Stomach (tissue), 9 donors: ENCODE measurements around the gene ADCY6. TPM values are rescaled to one million over a fixed set of nuclear protein-coding genes. Genes with fewer than 3 reads are reported as not detected.

Source experiments
- DNase-seq, 2 donors: peaks; one replicate each; pipeline versions ENCODE4 v3.0.0 to v3.0.0-alpha.2; 2013 to 2019
- H3K27ac ChIP-seq, 5 donors: fragments of 200-600 bp in 4 of 5; sonication (generic) in 4 of 5; one replicate each; pipeline ENCODE4 v1.5.1; 2013 to 2019; ENCODE audit warnings: mild to moderate bottlenecking in 1 of 5, moderate library complexity in 1 of 5
- H3K27me3 ChIP-seq, 3 donors: fragments of 200-600 bp; sonication (generic); one replicate each; pipeline ENCODE4 v1.5.1; 2017 to 2019; ENCODE audit warnings: mixed run types in 1 of 3
- H3K36me3 ChIP-seq, 4 donors: fragments of 200-600 bp; sonication (generic); 1 replicate in 3 of 4; 2 replicates in 1 of 4; pipeline ENCODE4 v1.5.1; 2016 to 2019
- H3K4me1 ChIP-seq, 4 donors: fragments of 200-600 bp; sonication (generic); one replicate each; pipeline ENCODE4 v1.5.1; 2016 to 2019
- H3K4me3 ChIP-seq, 4 donors: fragments of 200-600 bp; sonication (generic) in 3 of 4; one replicate each; pipeline ENCODE4 v1.5.1; 2016 to 2019; ENCODE audit warnings: mild to moderate bottlenecking in 1 of 4
- H3K9me3 ChIP-seq, 4 donors: fragments of 200-600 bp; sonication (generic); one replicate each; pipeline ENCODE4 v1.5.1; 2016 to 2019
- EP300 ChIP-seq: sonication (generic); formaldehyde crosslinking; IDR thresholded peaks from one replicate; pipeline ENCODE4 v1.6.1; 2017; ENCODE audit warnings: antibody characterized with exemption
- POLR2A ChIP-seq, 4 donors: fragments of 450-650 bp; IDR thresholded peaks; one replicate each; pipeline ENCODE4 v1.6.1; 2016; ENCODE audit warnings: antibody characterized with exemption in 4 of 4, control low read depth in 2 of 4, mild to moderate bottlenecking in 1 of 4, moderate library complexity in 1 of 4
- POLR2AphosphoS5 ChIP-seq, 3 donors: sonication (generic); formaldehyde crosslinking; IDR thresholded peaks; one replicate each; pipeline ENCODE4 v1.6.1; 2016; ENCODE audit warnings: antibody characterized with exemption in 3 of 3
- WGBS, 5 donors: extraction: QIAGEN DNeasy Blood & Tissue Kit in 3 of 5; methylation state at CpG; one replicate each; pipeline versions ENCODE4 v1.1.5 to v1.1.7; 2013 to 2018; 5-methylcytosine and 5-hydroxymethylcytosine counted together
- intact Hi-C: fragments of 100-400 bp; cut with DNase I; formaldehyde crosslinking; loops from one replicate; pipeline ENCODE4 v1.15.1; 2023; ENCODE audit warnings: low total_unique reads
- polyA plus RNA-seq, 3 donors: library from polyadenylated mRNA; stranded (reverse); fragments of 200-250 nt; gene quantifications; one replicate each; pipeline ENCODE4 v1.2.3, GENCODE V29; 2013
- small RNA-seq, 4 donors: library from RNA; depleted of rRNA; stranded (forward); fragments of <200 nt; gene quantifications; one replicate each; pipeline ENCODE3, GENCODE V24; 2016
- total RNA-seq, 5 donors: library from RNA; depleted of rRNA; stranded (reverse); fragments of >200 nt; gene quantifications; one replicate each; pipeline versions ENCODE4 v1.1.0 to v1.2.3, GENCODE V29; 2014 to 2016
- TF ChIP-seq, protein P1 (sequence below), 7 experiments: fragments of 450-650 bp in 4 of 7; fragments of 200-600 bp in 3 of 7; sonication (generic) in 3 of 7; IDR thresholded peaks; one replicate each; pipeline ENCODE4 v1.5.1; 2016 to 2019; ENCODE audit warnings: antibody characterized with exemption in 7 of 7, control low read depth in 2 of 7, mild to moderate bottlenecking in 1 of 7
- donor health status: healthy with polysubstance abuse.
- donor health status: Bipolar disorder and iron deficiency.
- donor health status: healthy.

The ADCY6 gene
- total and polyA plus RNA-seq, 8 donors = 5.8 to 432 (median 41.3) TPM

DNA sequence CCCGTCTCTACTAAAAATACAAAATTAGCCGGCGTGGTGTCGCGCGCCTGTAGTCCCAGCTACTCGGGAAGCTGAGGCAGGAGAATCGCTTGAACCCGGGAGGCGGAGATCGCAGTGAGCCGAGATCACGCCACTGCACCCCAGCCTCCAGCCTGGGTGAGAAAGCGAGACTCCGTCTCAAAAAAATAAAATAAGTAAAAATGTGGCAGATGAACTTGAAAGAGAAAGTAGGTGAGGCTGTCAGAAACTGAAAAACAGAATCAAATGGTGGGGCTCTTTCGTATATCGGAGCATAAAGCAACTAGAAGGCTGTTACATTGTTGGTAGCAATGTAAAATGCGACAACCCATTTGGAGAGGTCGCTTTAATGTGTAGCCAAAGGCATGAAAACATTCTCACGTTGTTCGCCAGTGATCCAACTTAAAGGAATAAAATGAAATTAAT, 71.6 kb downstream of the ADCY6 start:
- peak overlapping the region; percentile 86 to 98 (median 95) for H3K27ac ChIP-seq
- no peak for TF ChIP-seq POLR2A (IDR thresholded peaks at IDR 0.05)
- TF ChIP-seq, protein P1, sequence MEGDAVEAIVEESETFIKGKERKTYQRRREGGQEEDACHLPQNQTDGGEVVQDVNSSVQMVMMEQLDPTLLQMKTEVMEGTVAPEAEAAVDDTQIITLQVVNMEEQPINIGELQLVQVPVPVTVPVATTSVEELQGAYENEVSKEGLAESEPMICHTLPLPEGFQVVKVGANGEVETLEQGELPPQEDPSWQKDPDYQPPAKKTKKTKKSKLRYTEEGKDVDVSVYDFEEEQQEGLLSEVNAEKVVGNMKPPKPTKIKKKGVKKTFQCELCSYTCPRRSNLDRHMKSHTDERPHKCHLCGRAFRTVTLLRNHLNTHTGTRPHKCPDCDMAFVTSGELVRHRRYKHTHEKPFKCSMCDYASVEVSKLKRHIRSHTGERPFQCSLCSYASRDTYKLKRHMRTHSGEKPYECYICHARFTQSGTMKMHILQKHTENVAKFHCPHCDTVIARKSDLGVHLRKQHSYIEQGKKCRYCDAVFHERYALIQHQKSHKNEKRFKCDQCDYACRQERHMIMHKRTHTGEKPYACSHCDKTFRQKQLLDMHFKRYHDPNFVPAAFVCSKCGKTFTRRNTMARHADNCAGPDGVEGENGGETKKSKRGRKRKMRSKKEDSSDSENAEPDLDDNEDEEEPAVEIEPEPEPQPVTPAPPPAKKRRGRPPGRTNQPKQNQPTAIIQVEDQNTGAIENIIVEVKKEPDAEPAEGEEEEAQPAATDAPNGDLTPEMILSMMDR (IDR thresholded peaks at IDR 0.05) = no peak
- no peak for TF ChIP-seq POLR2AphosphoS5 (IDR thresholded peaks at IDR 0.05)
- no peak for TF ChIP-seq EP300
- H3K36me3 ChIP-seq = peaks cover 7 to 26% (median 24%) of the 10 kb centered on the region in 4 donors
- WGBS, 5 donors = 9 to 11% (median 11%) methylated on average over 21 of the region's 21 CpGs
- peaks cover 25 to 43% (median 34%) of the 10 kb centered on the region in 4 donors for H3K4me1 ChIP-seq
- peaks cover 0 to 14% (median 9%) of the 10 kb centered on the region in 4 donors for H3K9me3 ChIP-seq
- peak overlapping the region; percentile 68 to 79 (median 71) for H3K4me3 ChIP-seq
- no peaks in the 10 kb centered on the region for H3K27me3 ChIP-seq
- intact Hi-C loops = no loop called here
- peak in 1 of 2 donors; percentile 31 for DNase-seq

DNA sequence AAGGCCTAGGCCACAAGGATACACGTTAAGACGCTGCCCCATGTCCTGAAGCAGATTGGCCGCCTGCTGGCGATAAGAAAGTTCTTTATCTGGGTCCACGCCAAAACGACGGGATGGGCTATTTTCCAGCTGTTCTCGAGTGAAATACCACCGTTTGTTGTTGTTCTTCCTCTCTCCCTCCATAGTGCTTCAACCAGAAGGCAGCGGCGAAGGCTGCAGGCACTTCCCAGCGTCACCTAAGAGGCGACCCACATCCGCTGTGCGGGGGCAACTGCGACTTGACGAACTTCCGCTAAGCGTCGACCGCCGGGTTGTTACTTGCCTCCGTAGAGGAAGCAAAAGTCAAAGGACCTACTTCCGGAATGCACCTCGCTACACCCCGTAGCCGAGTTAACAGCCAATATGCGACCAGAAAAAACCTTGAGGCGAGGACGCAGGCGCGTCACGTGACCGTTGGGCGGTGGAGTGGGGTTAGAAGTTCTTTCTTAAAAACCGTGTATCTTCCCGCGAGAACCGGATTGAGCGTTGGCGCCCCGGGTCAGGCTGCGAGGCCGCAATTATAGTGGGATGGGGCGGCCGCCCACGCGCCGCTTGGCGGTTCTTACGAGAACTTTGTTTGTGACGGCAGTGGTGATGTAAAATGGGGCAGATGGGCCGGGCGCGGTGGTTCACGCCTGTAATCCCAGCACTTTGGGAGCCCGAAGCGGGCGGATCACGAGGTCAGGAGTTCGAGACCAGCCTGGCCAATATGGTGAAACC, 72.2 kb downstream of the ADCY6 start, which contains the start of gene CCNT1:
Gene CCNT1 (minus strand): TSS at position 215 of the 759 bp plus-strand sequence. CDS start 32 bp downstream, at position 183.
- peaks cover 0 to 14% (median 9%) of the 10 kb centered on the region in 4 donors for H3K9me3 ChIP-seq
- H3K27ac ChIP-seq = peak within 1 kb of the TSS; percentile 86 to 98 (median 95)
- 0 to 1% (median 0%) methylated on average over 51 to 61 of the region's 61 CpGs for WGBS, 5 donors
- peak in 2 of 4 donors; percentile 22 to 60 for TF ChIP-seq POLR2A (IDR thresholded peaks at IDR 0.05)
- TF ChIP-seq, protein P1 (IDR thresholded peaks at IDR 0.05) = peak in 3 of 7 experiments; percentile 9 to 40 (median 31)
- TF ChIP-seq EP300 = peak; percentile 48
- peak; percentile 95 to 99 (median 95) for TF ChIP-seq POLR2AphosphoS5 (IDR thresholded peaks at IDR 0.05)
- H3K36me3 ChIP-seq = peaks cover 10 to 32% (median 30%) of the 10 kb centered on the region in 4 donors
- H3K27me3 ChIP-seq = no peaks in the 10 kb centered on the region
- H3K4me1 ChIP-seq = peaks cover 25 to 43% (median 35%) of the 10 kb centered on the region in 4 donors
- intact Hi-C loops = no loop called here
- DNase-seq = peak; percentile 98 to 100
- peak within 1 kb of the TSS; percentile 68 to 79 (median 71) for H3K4me3 ChIP-seq

Small RNA genes within 50 kb of the gene (small RNA-seq; reads per million reads assigned to genes)
- gene MIR4701 (0 to 0.46 (median 0.05) reads per million in 4 donors), gene RF00019 (0 reads per million in 4 donors)

Other genes starting within 250 kb of the ADCY6 start
- not detected for gene LALBA, start 219.0 kb downstream of the ADCY6 start, total RNA-seq
- not detected for gene LALBA, start 219.0 kb downstream of the ADCY6 start, polyA plus RNA-seq
- 10 to 100 TPM; 23.2 to 66.0 (median 54.5) TPM for gene KANSL2, start 106.9 kb downstream of the ADCY6 start, total RNA-seq
- 10 to 100 TPM; 16.2 to 25.4 (median 23.6) TPM for gene KANSL2, start 106.9 kb downstream of the ADCY6 start, polyA plus RNA-seq
- 10 to 100 TPM in 4 of 5 donors, 1 to 10 TPM in 1; 3.2 to 54.0 (median 44.6) TPM for gene CCNT1, start 72.4 kb downstream of the ADCY6 start, total RNA-seq
- 1 to 10 TPM; 2.7 to 4.4 (median 3.7) TPM for gene CCNT1, start 72.4 kb downstream of the ADCY6 start, polyA plus RNA-seq
- gene CACNB3, start 29.4 kb upstream of the ADCY6 start, total RNA-seq = 100 to 1,000 TPM in 1 of 5 donors, 10 to 100 TPM in 1, 1 to 10 TPM in 2, under 1 TPM in 1; under 0.01 to 140 (median 9.9) TPM
- gene CACNB3, start 29.4 kb upstream of the ADCY6 start, polyA plus RNA-seq = 10 to 100 TPM; 11.8 to 18.4 (median 13.5) TPM
- gene DDX23, start 63.1 kb upstream of the ADCY6 start, total RNA-seq = 10 to 100 TPM; 31.3 to 88.1 (median 82.2) TPM
- 10 to 100 TPM; 30.3 to 41.7 (median 34.2) TPM for gene DDX23, start 63.1 kb upstream of the ADCY6 start, polyA plus RNA-seq
- gene RND1, start 76.8 kb upstream of the ADCY6 start, total RNA-seq = 10 to 100 TPM in 1 of 5 donors, 1 to 10 TPM in 3, not detected in 1; 3.5 to 21.0 (median 5.0) TPM
- gene RND1, start 76.8 kb upstream of the ADCY6 start, polyA plus RNA-seq = 10 to 100 TPM; 12.2 to 20.5 (median 20.5) TPM
- 10 to 100 TPM in 3 of 5 donors, 1 to 10 TPM in 2; 7.6 to 53.6 (median 16.0) TPM for gene FKBP11, start 136.4 kb upstream of the ADCY6 start, total RNA-seq
- gene FKBP11, start 136.4 kb upstream of the ADCY6 start, polyA plus RNA-seq = 10 to 100 TPM; 32.7 to 63.6 (median 47.7) TPM
- 10 to 100 TPM; 35.0 to 54.5 (median 42.4) TPM for gene ARF3, start 168.4 kb upstream of the ADCY6 start, total RNA-seq
- 10 to 100 TPM; 34.7 to 56.5 (median 42.6) TPM for gene ARF3, start 168.4 kb upstream of the ADCY6 start, polyA plus RNA-seq
- gene WNT10B, start 182.6 kb upstream of the ADCY6 start, total RNA-seq = 10 to 100 TPM in 1 of 5 donors, 1 to 10 TPM in 1, not detected in 3; 3.1 to 21.7 TPM
- under 1 TPM in 1 of 3 donors, not detected in 2; 0.68 TPM for gene WNT10B, start 182.6 kb upstream of the ADCY6 start, polyA plus RNA-seq
- gene WNT1, start 189.2 kb upstream of the ADCY6 start, total RNA-seq = not detected
- not detected for gene WNT1, start 189.2 kb upstream of the ADCY6 start, polyA plus RNA-seq
- gene DDN, start 210.3 kb upstream of the ADCY6 start, total RNA-seq = under 1 TPM in 1 of 5 donors, not detected in 4; 0.18 TPM
- gene DDN, start 210.3 kb upstream of the ADCY6 start, polyA plus RNA-seq = under 1 TPM; 0.08 to 0.31 (median 0.19) TPM
- gene PRKAG1, start 229.7 kb upstream of the ADCY6 start, total RNA-seq = 10 to 100 TPM in 4 of 5 donors, 1 to 10 TPM in 1; 5.8 to 68.7 (median 36.9) TPM
- 10 to 100 TPM; 42.6 to 61.7 (median 48.7) TPM for gene PRKAG1, start 229.7 kb upstream of the ADCY6 start, polyA plus RNA-seq